SK-N-SH treated with all-trans-retinoic acid at 6 μM for 48 hours (cell line): ENCODE data around the gene TMEM62.

ENCODE experiments used
- ARNTL ChIP-seq: fragments of 450-650 bp; formaldehyde crosslinking; IDR thresholded peaks from 2 replicates; pipeline ENCODE4 v1.5.0; 2020; ENCODE audit warnings: low read depth, mild to moderate bottlenecking, moderate library complexity, borderline replicate concordance
- CREB5 ChIP-seq: fragments of 250-450 bp; sonication (Bioruptor Pico); IDR thresholded peaks from 2 replicates; pipeline ENCODE4 v1.5.1; 2020; ENCODE audit warnings: low read depth, mild to moderate bottlenecking, moderate library complexity
- TOX ChIP-seq: fragments of 250-450 bp; sonication (Bioruptor Pico); IDR thresholded peaks from 2 replicates; pipeline ENCODE4 v1.8.0; 2021; ENCODE audit warnings: mild to moderate bottlenecking, moderate library complexity, borderline replicate concordance

GRCh38 chr15:43146184-43146583 is 12.8 kb downstream of the TMEM62 start:
- TF ChIP-seq CREB5 (CRISPR knock-in tag) (no peak), ARNTL (CRISPR knock-in tag) (no peak), TOX (no peak)
